ENCODE results near the gene TBCEL. TPM values are rescaled to one million over a fixed set of nuclear protein-coding genes. Genes with fewer than 3 reads are reported as not detected.

TBCEL gene
- total and polyA plus RNA-seq, 2 donors (not counting 3 experiments of a cell fraction or from before 2014, with no cell fraction given): 5.6 to 19.5 TPM

DNA sequence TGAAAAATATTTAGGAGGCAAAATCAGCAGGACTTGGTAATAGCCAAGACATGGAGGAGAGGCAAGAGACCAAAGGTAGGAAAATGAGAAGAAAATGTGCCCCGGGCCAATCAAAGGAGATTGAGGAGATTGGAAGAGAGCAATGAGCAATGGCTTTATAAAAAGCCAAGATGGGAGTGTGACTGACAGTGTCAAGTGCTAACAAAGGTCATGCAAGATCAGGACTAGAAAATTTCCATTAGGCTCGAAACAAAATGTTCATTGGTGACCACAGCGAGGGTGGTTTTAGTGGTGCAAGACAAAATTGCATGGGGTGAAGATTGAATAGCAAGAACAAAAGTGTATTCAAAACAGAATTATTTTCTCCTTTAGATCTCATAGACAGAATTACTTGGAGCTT is 45.2 kb upstream of the TBCEL start:
- CTCF ChIA-PET: no interaction called here
- intact Hi-C loops (cut with micrococcal nuclease): no loop called here
- FAIRE-seq: no peak
- no peaks in the 10 kb centered on the region for H3K4me1 ChIP-seq (ENCODE audit: control insufficient read depth, extremely low read depth, insufficient read depth, low read length)
- H3K27me3 ChIP-seq (ENCODE audit: control insufficient read depth in 2 of 2, insufficient read depth in 2 of 2, low read length in 2 of 2): peaks cover 0 to 3% of the 10 kb centered on the region in 2 experiments
- no peaks in the 10 kb centered on the region for H3K36me3 ChIP-seq (ENCODE audit: control insufficient read depth in 2 of 2, extremely low read depth in 1 of 2, insufficient read depth in 2 of 2, low read length in 2 of 2)
- H3K9me1 ChIP-seq (replicated peaks; ENCODE audit: control insufficient read depth, extremely low read depth, insufficient read depth, low read length): no peaks in the 10 kb centered on the region
- no peaks in the 10 kb centered on the region for H4K20me1 ChIP-seq (replicated peaks; ENCODE audit: control insufficient read depth, extremely low read depth, insufficient read depth, low read length)
- no peak for DNase-seq (ENCODE audit: low read depth, low spot score)
- no TSS peak for BruUV-seq (replicated peaks)
- H2AFZ ChIP-seq (ENCODE audit: low read depth, low read length): no peak overlapping the region
- POLR2A ChIA-PET: no interaction called here
- no peak overlapping the region for H3K4me2 ChIP-seq (ENCODE audit: insufficient read depth, low read length)
- dilution Hi-C loops (cut with MboI; ENCODE audit: extremely low pct_ligation_motif_present, low sequenced_read_pairs): no loop called here
- TF ChIP-seq EZH2 (IDR thresholded peaks at IDR 0.05; ENCODE audit: borderline replicate concordance, low read depth, low read length, severe bottlenecking) (no peak), FOS (IDR thresholded peaks at IDR 0.05; ENCODE audit: borderline replicate concordance, insufficient read depth, low read length) (no peak), POLR2A (IDR thresholded peaks at IDR 0.05; ENCODE audit: low read depth, low read length) (no peak), GATA2 (IDR thresholded peaks at IDR 0.05; ENCODE audit: insufficient read depth, insufficient read length, low read depth, low read length) (no peak), JUN (IDR thresholded peaks at IDR 0.05; ENCODE audit: borderline replicate concordance, insufficient read depth, insufficient read length, low read depth) (no peak), POLR2AphosphoS5 (IDR thresholded peaks at IDR 0.05; ENCODE audit: insufficient read depth, low read depth, low read length) (no peak), MYC (IDR thresholded peaks at IDR 0.05; ENCODE audit: low read depth, low read length) (no peak)
- TF ChIP-seq, protein P1, sequence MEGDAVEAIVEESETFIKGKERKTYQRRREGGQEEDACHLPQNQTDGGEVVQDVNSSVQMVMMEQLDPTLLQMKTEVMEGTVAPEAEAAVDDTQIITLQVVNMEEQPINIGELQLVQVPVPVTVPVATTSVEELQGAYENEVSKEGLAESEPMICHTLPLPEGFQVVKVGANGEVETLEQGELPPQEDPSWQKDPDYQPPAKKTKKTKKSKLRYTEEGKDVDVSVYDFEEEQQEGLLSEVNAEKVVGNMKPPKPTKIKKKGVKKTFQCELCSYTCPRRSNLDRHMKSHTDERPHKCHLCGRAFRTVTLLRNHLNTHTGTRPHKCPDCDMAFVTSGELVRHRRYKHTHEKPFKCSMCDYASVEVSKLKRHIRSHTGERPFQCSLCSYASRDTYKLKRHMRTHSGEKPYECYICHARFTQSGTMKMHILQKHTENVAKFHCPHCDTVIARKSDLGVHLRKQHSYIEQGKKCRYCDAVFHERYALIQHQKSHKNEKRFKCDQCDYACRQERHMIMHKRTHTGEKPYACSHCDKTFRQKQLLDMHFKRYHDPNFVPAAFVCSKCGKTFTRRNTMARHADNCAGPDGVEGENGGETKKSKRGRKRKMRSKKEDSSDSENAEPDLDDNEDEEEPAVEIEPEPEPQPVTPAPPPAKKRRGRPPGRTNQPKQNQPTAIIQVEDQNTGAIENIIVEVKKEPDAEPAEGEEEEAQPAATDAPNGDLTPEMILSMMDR (IDR thresholded peaks at IDR 0.05; ENCODE audit: extremely low read depth in 1 of 2, insufficient read depth in 1 of 2, low read depth in 1 of 2, low read length in 2 of 2): no peak
- TF ChIP-seq, protein P2, sequence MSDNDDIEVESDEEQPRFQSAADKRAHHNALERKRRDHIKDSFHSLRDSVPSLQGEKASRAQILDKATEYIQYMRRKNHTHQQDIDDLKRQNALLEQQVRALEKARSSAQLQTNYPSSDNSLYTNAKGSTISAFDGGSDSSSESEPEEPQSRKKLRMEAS (IDR thresholded peaks at IDR 0.05; ENCODE audit: insufficient read depth, insufficient read length): no peak
- H3K9ac ChIP-seq (replicated peaks; ENCODE audit: extremely low read depth, insufficient read depth, low read length): no peak overlapping the region
- no peak overlapping the region for H3K4me3 ChIP-seq (replicated peaks in 1 of 3; ENCODE audit: insufficient read depth in 1 of 3, low read depth in 1 of 3, low read length in 3 of 3)
- H3K79me2 ChIP-seq (ENCODE audit: control insufficient read depth, insufficient read depth, low read length): no peaks in the 10 kb centered on the region
- no peaks in the 10 kb centered on the region for H3K9me3 ChIP-seq (replicated peaks; ENCODE audit: control insufficient read depth, insufficient read depth, low read length)
- H3K27ac ChIP-seq (ENCODE audit: insufficient read depth, low read depth, low read length): no peak overlapping the region

All from endothelial cell of umbilical vein (primary cell).